Measurements from ENCODE around the gene CNPY1.

DNA sequence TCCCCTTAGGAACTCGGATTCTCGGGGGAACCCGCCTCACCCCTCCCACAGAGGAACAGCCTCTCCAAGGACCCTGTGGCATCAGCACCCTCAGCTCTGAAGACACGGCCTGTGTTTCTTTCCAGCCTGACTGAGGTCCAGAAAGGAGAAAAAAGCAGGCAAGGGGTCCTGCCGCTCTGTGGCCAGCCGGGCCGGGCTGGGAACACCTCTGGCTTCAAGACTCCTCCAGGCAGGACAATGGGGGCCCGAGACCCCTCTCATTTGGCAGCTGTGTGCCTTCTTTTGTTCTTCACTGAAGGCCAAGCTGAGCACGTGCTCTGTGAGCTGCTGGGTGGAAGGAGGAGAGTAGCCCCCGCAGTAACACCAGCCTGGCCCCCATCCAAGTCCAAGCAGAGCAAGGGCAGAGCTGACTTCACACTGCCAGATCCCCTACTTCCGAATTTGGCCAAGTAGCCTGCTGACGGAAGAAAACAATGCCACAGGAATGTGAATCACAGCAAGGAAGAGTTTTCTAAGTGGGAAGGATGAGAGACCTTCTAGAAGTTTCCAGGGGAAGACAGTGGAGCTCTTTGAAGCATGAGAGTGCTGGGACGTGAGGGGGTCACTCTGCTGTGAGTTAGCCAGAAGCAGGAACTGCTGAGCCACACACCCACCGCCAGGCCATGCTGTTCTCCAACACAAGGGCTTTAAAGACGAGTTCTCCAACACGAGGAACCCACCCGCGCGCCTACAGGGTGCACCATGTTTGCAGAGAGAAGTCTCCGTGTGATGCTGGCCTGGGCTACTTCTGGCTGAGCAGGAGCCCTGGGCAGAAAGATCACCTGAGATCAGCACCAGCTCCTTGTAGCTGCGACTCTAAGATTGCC, 3.1 kb downstream of the CNPY1 start:
- TF ChIP-seq EZH2 (IDR thresholded peaks at IDR 0.05; ENCODE audit: insufficient read depth, poor library complexity, severe bottlenecking) = no peak
- TF ChIP-seq EZH2phosphoT487 (IDR thresholded peaks at IDR 0.05; ENCODE audit: insufficient read depth, low read depth) = no peak
